HG02884 (cell line): ENCODE data around the gene MAP3K21.

Source experiments
- ATAC-seq: cut with Tn5 transposase; IDR thresholded peaks from one replicate; pipeline ENCODE4 v1.9.1; 2021; ENCODE audit warnings: mild to moderate bottlenecking, moderate library complexity; ENCODE audit not compliant: unreplicated experiment

Gene MAP3K21

GRCh38 chr1:233323718-233324117 lies 3.8 kb upstream of the MAP3K21 start:
- ATAC-seq = no peak

DNA sequence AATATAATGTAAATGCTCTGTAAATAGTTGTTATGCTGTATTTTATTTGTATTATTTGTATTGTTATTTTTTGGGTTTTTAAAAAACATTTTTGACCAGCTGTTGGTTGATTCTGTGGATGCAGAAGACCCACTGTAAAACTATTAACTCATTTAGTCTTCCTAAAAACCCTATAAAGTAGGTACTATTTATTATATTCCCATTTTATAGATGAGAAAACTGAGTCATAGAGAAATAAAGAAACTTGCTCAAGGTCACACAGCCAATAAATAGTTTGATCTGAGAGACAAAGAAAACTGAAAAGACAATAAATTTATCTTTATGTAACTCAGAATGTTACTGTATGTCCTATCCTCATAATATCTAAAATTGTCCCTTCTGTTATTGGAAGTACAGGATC lies 1.2 kb upstream of the MAP3K21 start:
- ATAC-seq = no peak

- ATAC-seq = peak; percentile 70
Measured at GRCh38 chr1:233326811-233327650, 493 bp upstream of the MAP3K21 start.

DNA sequence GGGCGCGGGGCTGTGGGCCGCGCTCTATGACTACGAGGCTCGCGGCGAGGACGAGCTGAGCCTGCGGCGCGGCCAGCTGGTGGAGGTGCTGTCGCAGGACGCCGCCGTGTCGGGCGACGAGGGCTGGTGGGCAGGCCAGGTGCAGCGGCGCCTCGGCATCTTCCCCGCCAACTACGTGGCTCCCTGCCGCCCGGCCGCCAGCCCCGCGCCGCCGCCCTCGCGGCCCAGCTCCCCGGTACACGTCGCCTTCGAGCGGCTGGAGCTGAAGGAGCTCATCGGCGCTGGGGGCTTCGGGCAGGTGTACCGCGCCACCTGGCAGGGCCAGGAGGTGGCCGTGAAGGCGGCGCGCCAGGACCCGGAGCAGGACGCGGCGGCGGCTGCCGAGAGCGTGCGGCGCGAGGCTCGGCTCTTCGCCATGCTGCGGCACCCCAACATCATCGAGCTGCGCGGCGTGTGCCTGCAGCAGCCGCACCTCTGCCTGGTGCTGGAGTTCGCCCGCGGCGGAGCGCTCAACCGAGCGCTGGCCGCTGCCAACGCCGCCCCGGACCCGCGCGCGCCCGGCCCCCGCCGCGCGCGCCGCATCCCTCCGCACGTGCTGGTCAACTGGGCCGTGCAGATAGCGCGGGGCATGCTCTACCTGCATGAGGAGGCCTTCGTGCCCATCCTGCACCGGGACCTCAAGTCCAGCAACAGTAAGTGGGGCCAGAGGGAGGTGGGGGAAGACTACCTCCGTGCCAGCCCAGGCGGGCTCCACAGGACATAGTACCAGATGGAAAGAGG lies 808 bp downstream of the MAP3K21 start:
- peak; percentile 26 for ATAC-seq

DNA sequence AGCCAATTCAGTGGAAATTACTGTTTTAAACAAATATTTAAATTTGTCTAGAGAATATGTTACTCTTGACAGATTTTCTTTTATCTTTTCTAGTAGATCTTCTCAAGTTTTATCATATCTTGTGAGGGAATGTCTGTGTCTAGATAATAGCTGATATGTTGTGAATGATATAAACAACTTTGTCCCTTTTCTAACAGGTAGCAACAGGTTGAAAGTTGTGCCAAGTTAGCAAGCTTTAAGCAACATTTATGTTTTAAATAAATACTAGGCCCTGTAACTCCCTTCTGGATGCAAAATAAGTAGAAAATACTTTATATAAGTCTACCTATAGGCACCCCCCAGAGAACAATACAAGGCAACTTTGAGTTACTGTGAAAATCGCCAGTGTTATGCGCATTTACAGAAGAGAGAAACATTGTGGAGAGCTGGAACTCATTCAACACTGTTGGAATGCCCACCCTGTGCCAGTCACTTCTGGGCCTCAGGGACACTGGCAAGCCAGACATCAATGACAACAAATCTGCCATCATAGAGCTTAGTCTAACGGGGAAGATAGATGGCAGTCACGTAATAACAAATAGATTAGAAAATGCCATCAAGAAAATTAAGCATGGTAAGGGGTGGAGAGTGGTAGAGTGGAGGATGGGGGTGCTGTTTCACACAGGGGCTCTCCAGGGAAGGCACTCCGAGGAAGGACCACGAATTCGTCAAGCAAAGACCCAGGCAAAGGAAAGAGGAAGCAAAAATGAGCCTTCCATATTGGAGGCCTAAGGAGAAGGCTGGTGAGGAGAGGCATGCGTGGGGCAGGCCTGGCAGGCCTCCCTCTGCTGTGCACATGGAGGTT lies 4.4 kb downstream of the MAP3K21 start:
- no peak for ATAC-seq

DNA sequence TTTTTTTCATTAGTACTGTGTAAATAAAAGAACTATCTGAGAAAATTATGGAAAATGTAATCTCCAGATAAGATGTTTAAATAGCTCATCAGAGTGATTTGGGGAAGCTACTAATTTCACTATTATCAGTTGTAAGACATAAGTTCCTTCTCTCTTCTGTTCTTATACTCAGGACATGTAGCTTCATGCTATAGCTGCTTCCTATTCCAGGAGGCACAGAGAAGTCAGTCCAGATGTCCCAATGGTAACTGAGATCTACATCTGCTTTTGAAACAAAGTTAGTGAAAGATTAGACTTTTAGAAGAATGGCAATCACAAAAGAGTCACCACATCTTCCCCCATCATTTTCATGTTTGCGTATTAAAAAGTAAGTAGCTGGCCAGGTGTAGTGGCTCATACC lies 5.6 kb downstream of the MAP3K21 start:
- no peak for ATAC-seq

- no peak for ATAC-seq
Measured at GRCh38 chr1:233334092-233334491, 6.6 kb downstream of the MAP3K21 start.

GRCh38 chr1:233336554-233337456 lies 9.3 kb downstream of the MAP3K21 start:
- no peak for ATAC-seq

- ATAC-seq = no peak
Measured at GRCh38 chr1:233337505-233337904, 10.0 kb downstream of the MAP3K21 start.

DNA sequence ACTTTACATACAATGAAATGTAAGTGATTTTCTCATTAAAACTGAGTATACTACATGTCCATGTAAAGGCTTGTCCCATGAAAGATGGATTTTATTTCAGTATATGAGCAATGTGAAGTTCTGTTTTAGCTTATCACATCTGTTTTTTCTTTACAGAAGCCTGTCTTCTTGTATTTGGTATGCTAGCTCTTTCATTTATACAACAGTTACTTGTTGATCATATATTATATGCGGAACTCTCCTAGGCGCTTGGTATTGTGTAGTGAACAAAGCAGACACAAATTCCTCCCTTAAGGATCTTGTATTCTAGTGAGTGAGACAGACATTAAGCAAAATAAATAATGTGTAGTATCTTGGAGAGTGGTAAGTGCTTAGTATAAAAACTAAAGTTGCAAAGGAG lies 10.6 kb downstream of the MAP3K21 start:
- ATAC-seq = no peak

GRCh38 chr1:233340031-233340555 lies 12.6 kb downstream of the MAP3K21 start:
- no peak for ATAC-seq

- no peak for ATAC-seq
Measured at GRCh38 chr1:233340966-233341516, 13.5 kb downstream of the MAP3K21 start.

DNA sequence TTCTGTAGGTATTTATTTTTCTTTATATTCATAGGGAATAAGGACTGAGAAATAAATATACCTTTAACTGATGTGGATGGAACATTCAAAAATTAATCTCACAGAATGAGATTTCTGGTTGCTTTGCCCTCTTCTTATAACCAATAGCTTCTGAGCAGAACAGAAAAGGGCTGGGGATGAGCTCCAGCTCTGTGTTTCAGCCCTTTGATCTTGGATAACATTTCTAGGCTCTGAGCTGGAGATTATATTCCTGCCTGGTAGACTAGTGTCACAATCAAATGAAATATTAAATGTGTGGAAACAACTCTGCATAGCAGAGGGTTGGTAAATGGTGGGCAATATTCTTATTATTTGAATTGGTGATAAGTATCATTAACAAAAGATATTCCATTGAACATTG lies 14.6 kb downstream of the MAP3K21 start:
- ATAC-seq = no peak

DNA sequence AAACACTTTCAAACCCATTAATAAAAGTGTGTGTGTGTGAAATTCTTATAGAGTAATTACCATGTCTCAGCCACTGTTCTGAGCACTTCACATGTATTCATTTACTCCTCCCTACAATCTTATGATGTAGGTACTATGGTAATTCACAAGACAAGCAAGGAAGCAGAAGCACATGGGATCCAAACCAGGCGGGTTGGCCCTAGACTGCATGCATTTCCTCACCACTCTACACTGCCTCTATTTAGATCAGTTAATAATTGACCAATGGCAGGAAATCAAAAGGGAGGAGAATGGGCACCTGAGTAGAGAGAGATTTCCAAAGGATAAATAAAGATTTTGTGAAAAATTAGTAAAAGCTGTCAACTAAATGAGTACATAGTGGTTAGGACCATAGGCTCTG lies 15.7 kb downstream of the MAP3K21 start:
- ATAC-seq = no peak

- no peak for ATAC-seq
Measured at GRCh38 chr1:233347338-233347737, 19.8 kb downstream of the MAP3K21 start.

- no peak for ATAC-seq
Measured at GRCh38 chr1:233349137-233349536, 21.6 kb downstream of the MAP3K21 start.

DNA sequence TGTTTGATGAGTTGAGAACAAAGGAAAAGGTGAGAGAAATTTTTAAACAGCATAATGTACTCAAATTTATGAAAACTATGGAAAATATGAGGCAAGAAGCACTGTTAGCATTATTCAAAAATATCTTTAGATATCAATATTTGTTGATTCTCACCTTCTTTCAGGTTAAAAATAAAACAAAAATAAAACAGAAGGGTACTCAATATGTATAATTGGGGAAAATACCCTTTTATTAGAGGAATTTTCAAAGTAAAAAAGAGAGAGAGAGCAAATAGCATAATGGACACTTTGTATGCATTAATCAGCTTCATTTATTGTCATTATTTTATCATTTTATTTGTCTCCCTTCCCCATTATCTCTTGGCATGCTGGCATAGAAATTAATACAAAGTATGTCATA lies 27.5 kb downstream of the MAP3K21 start:
- ATAC-seq = no peak

DNA sequence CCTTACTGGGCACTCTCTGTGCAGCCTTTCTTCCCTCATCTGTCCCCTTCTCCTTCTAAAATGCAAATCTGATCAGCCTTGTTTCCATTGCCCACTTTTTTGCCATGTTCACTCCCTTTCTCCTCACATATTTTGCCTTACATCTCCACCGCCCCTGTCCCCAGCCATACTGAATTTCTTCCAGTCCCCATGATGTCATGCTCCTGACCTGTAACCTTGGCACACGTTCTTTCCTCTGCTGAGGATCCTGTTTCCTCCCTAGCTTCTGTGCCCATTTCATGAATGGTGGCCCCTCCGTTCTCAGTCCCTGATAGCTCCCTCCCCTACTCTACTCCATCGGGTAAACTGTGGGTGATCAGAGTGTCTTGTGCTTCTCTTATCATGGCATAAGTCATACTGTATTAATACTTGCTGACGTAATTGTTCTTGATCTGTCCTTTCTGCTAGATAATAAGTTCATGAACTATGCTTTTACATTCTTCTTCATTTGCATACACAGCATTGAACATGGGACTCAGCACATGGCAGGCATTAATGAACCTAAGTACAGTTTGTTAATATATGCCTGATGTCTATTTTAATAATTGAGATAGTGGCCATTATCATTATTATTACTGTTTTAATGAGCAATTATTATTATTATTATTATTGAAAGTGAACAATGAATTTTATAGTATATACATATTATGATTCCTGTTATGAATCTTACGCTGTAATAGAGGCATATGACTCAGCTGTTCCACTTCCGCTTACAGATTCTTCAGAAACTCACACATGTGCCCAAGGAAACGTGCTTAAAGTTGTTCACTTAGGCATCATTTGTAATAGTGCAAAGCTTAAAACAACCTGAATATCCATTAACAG lies 28.5 kb downstream of the MAP3K21 start:
- peak; percentile 85 for ATAC-seq

GRCh38 chr1:233356705-233356987 lies 29.1 kb downstream of the MAP3K21 start:
- ATAC-seq = peak; percentile 15
